Aorta (tissue), 5 donors: Measurements from ENCODE around the gene RALGAPA1. TPM values are rescaled to one million over a fixed set of nuclear protein-coding genes. Genes with fewer than 3 reads are reported as not detected.
"Not testable (repeated sequence)": the region's sequence is repeated elsewhere in the genome, so short reads cannot be mapped to it uniquely, and the experiment has no call there.

ENCODE experiments used
- ATAC-seq: fragments of 200-7000 bp; cut with Tn5 transposase; one replicate; pipeline ENCODE4 v1.9.1; 2022; ENCODE audit warnings: moderate library complexity; ENCODE audit not compliant: low FRiP score
- DNase-seq, 2 donors: peaks; one replicate each; pipeline ENCODE4 v3.0.0-alpha.2; 2020
- H3K27ac ChIP-seq, 2 donors: one replicate each; pipeline ENCODE4 v1.5.1; 2013; ENCODE audit warnings: low read length in 2 of 2, mild to moderate bottlenecking in 2 of 2, moderate library complexity in 2 of 2, control low read depth in 1 of 2, inconsistent platforms in 1 of 2, low read depth in 1 of 2
- H3K27me3 ChIP-seq, 2 donors: one replicate each; pipeline ENCODE4 v1.6.1; 2013; ENCODE audit warnings: control low read depth in 1 of 2, low read length in 1 of 2, mild to moderate bottlenecking in 1 of 2, moderate library complexity in 1 of 2; ENCODE audit not compliant: insufficient read depth in 2 of 2, control insufficient read depth in 1 of 2
- H3K36me3 ChIP-seq, 2 donors: one replicate each; pipeline ENCODE4 v1.6.1; 2013; ENCODE audit warnings: control low read depth in 1 of 2, low read length in 1 of 2, mild to moderate bottlenecking in 1 of 2; ENCODE audit not compliant: insufficient read depth in 2 of 2, control insufficient read depth in 1 of 2
- H3K4me1 ChIP-seq, 2 donors: one replicate each; pipeline ENCODE4 v1.6.1; 2013; ENCODE audit warnings: low read length in 2 of 2, control low read depth in 1 of 2, mild to moderate bottlenecking in 1 of 2, moderate library complexity in 1 of 2; ENCODE audit not compliant: insufficient read depth in 2 of 2, control insufficient read depth in 1 of 2
- H3K4me3 ChIP-seq, 2 donors: one replicate each; pipeline ENCODE4 v1.5.1; 2013; ENCODE audit warnings: low read length in 2 of 2, control low read depth in 1 of 2, mild to moderate bottlenecking in 1 of 2
- H3K9me3 ChIP-seq: one replicate; pipeline ENCODE4 v1.6.1; 2013; ENCODE audit warnings: mild to moderate bottlenecking, low read length; ENCODE audit not compliant: control insufficient read depth
- WGBS, 2 donors: extraction: QIAGEN DNeasy Blood & Tissue Kit; methylation state at CpG; one replicate each; pipeline ENCODE4 v1.1.7; 2013; 5-methylcytosine and 5-hydroxymethylcytosine counted together
- intact Hi-C, 2 donors: fragments of 100-400 bp; cut with DNase I; formaldehyde crosslinking; loops; one replicate each; pipeline versions ENCODE4 v1.14.2 to v1.15.0; 2022
- polyA plus RNA-seq, 2 donors: library from polyadenylated mRNA; stranded (reverse); fragments of 200-250 nt; gene quantifications; one replicate each; pipeline ENCODE4 v1.2.3, GENCODE V29; 2013
- total RNA-seq, 2 donors: library from RNA; stranded (reverse); fragmentation: NEBNext Ultra II Directional; extraction: Animal tissue kit (Norgen Biotek cat#: 25700); gene quantifications; one replicate each; pipeline ENCODE4 v1.2.1, GENCODE V29; 2021
- donor health status: healthy with polysubstance abuse.
- donor health status: Bipolar disorder and iron deficiency.
- donor health status: DM: no; HTN: no; CAD: no.
- donor health status: DM: no; HTN: no; CAD: no.
- donor health status: DM: yes; HTN: yes; CAD: no.

The RALGAPA1 gene
- total and polyA plus RNA-seq, 4 donors, result 5.1 to 91.0 (median 56.2) TPM

- no peaks in the 10 kb centered on the region for H3K9me3 ChIP-seq
- DNase-seq, result no peak
- H3K27me3 ChIP-seq, result no peaks in the 10 kb centered on the region
- 56 to 57% methylated on average over 1 of the region's 1 CpG for WGBS, 2 donors
- H3K36me3 ChIP-seq, result no peaks in the 10 kb centered on the region
- no peak overlapping the region for H3K4me3 ChIP-seq
- no peak for ATAC-seq
- no peak overlapping the region for H3K27ac ChIP-seq
- intact Hi-C loops, result no loop called here
- no peaks in the 10 kb centered on the region for H3K4me1 ChIP-seq
Observed at GRCh38 chr14:35783699-35784098, 25.4 kb downstream of the RALGAPA1 start.

GRCh38 chr14:35779368-35779767 is 29.7 kb downstream of the RALGAPA1 start:
- no peak overlapping the region for H3K4me3 ChIP-seq
- no peak overlapping the region for H3K27ac ChIP-seq
- no peaks in the 10 kb centered on the region for H3K27me3 ChIP-seq
- DNase-seq, result no peak
- no peaks in the 10 kb centered on the region for H3K4me1 ChIP-seq
- no peaks in the 10 kb centered on the region for H3K36me3 ChIP-seq
- WGBS, 2 donors, result 97 to 98% methylated on average over 3 of the region's 3 CpGs
- no peaks in the 10 kb centered on the region for H3K9me3 ChIP-seq
- no peak for ATAC-seq
- intact Hi-C loops, result no loop called here

GRCh38 chr14:35777550-35777949 is 31.5 kb downstream of the RALGAPA1 start:
- WGBS, 2 donors, result 94 to 97% methylated on average over 5 of the region's 5 CpGs
- ATAC-seq, H3K9me3 ChIP-seq, H3K4me3 ChIP-seq, intact Hi-C loops, H3K4me1 ChIP-seq, H3K36me3 ChIP-seq, H3K27ac ChIP-seq, DNase-seq, H3K27me3 ChIP-seq: not testable (repeated sequence)

GRCh38 chr14:35776823-35777222 is 32.3 kb downstream of the RALGAPA1 start:
- Histone ChIP-seq H3K9me3 (no peaks in the 10 kb centered on the region), H3K27me3 (no peaks in the 10 kb centered on the region), H3K4me3 (no peak overlapping the region), H3K4me1 (no peaks in the 10 kb centered on the region), H3K27ac (no peak overlapping the region), H3K36me3 (no peaks in the 10 kb centered on the region)
- ATAC-seq, result no peak
- WGBS, 2 donors, result 86 to 88% methylated on average over 4 of the region's 4 CpGs
- DNase-seq, result no peak
- intact Hi-C loops, result no loop called here

GRCh38 chr14:35776085-35776484 is 33.0 kb downstream of the RALGAPA1 start:
- H3K27ac ChIP-seq, DNase-seq, H3K27me3 ChIP-seq, ATAC-seq, H3K4me3 ChIP-seq, H3K36me3 ChIP-seq, H3K4me1 ChIP-seq, H3K9me3 ChIP-seq, intact Hi-C loops: not testable (repeated sequence)
- WGBS, 2 donors, result 98% methylated on average over 5 of the region's 5 CpGs

- no peak for DNase-seq
- no peaks in the 10 kb centered on the region for H3K9me3 ChIP-seq
- no peaks in the 10 kb centered on the region for H3K4me1 ChIP-seq
- intact Hi-C loops, result no loop called here
- ATAC-seq, result no peak
- H3K27ac ChIP-seq, result no peak overlapping the region
- H3K4me3 ChIP-seq, result no peak overlapping the region
- WGBS, 2 donors, result 91 to 93% methylated on average over 2 of the region's 2 CpGs
- no peaks in the 10 kb centered on the region for H3K27me3 ChIP-seq
- peaks cover 0 to 3% of the 10 kb centered on the region in 2 donors for H3K36me3 ChIP-seq
Observed at GRCh38 chr14:35766700-35767082, 42.4 kb downstream of the RALGAPA1 start.

- intact Hi-C loops, result no loop called here
- Histone ChIP-seq H3K4me3 (no peak overlapping the region), H3K27ac (no peak overlapping the region), H3K36me3 (peaks cover 0 to 3% of the 10 kb centered on the region in 2 donors), H3K9me3 (no peaks in the 10 kb centered on the region), H3K27me3 (no peaks in the 10 kb centered on the region), H3K4me1 (no peaks in the 10 kb centered on the region)
- DNase-seq, result no peak
- ATAC-seq, result no peak
- 95% methylated on average over 5 of the region's 5 CpGs for WGBS, 2 donors
Observed at GRCh38 chr14:35766036-35766699, 42.9 kb downstream of the RALGAPA1 start.

- 83 to 86% methylated on average over 4 of the region's 4 CpGs for WGBS, 2 donors
Observed at GRCh38 chr14:35761922-35762321, 47.2 kb downstream of the RALGAPA1 start.

GRCh38 chr14:35760143-35760542 is 49.0 kb downstream of the RALGAPA1 start:
- H3K4me1 ChIP-seq, result no peaks in the 10 kb centered on the region
- no peak for ATAC-seq
- H3K4me3 ChIP-seq, result no peak overlapping the region
- no peak for DNase-seq
- H3K9me3 ChIP-seq, result no peaks in the 10 kb centered on the region
- H3K36me3 ChIP-seq, result peaks cover 0 to 4% of the 10 kb centered on the region in 2 donors
- no peak overlapping the region for H3K27ac ChIP-seq
- intact Hi-C loops, result no loop called here
- 99 to 100% methylated on average over 1 of the region's 1 CpG for WGBS, 2 donors
- no peaks in the 10 kb centered on the region for H3K27me3 ChIP-seq

More at GRCh38 chr14:35761922-35762321, 47.2 kb downstream of the RALGAPA1 start:
- peaks cover 0 to 4% of the 10 kb centered on the region in 2 donors for H3K36me3 ChIP-seq
- H3K4me1 ChIP-seq, result no peaks in the 10 kb centered on the region
- DNase-seq (no peak), ATAC-seq (no peak)
- H3K27ac ChIP-seq, result no peak overlapping the region
- H3K4me3 ChIP-seq, result no peak overlapping the region
- H3K27me3 ChIP-seq, result no peaks in the 10 kb centered on the region
- intact Hi-C loops, result no loop called here
- H3K9me3 ChIP-seq, result no peaks in the 10 kb centered on the region
